ENCODE results near the gene SUGCT.

- no peak for TF ChIP-seq CTCF (IDR thresholded peaks at IDR 0.05)
- no peak for TF ChIP-seq POLR2AphosphoS5 (IDR thresholded peaks at IDR 0.05)
Measured at GRCh38 chr7:40802497-40802896, 667.7 kb downstream of the SUGCT start.
